Measurements from ENCODE around the gene SEC14L6.
A peak's percentile ranks its signal among the peaks of the same experiment; 100 is the strongest.
"Not testable (repeated sequence)": the region's sequence is repeated elsewhere in the genome, so short reads cannot be mapped to it uniquely, and the experiment has no call there.

The SEC14L6 gene

DNA sequence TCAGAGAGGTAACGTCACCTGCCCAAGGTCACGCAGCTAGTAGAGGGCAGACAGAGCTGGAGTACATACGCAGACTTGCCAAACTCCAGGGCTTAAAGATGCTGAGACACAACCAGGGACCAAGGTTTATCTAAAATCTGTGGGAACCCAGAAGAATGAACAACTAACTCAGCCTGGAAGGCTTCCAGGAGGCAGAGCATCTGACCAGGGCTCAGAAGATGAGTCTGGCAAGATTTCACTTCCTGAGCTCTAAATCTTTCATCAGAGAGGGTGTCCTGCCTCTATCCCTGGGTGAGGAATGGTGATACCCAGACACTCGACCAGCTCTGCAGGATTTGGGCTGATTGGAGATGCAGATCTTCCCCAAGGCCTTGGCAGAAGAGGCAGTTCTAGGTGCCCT lies 18.8 kb upstream of the SEC14L6 start:
- DNase-seq = no peak

DNA sequence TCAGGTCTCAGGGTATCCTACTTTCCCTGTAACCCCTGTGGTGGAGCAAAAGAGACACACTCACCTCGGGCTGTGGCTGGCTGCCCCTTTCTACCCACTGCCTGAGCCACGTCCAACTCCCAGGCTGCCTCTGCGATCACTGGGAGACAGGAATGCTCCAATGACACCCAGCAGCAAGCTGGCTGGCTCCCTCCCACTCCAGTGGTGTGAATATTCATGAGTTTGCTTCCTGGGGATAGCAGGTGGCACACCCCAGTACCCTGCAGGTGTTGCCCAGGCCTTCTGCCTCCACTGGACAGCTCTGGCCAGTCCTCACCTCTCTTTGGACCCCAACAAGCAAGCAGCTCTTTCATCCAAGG lies 18.2 kb upstream of the SEC14L6 start:
- no peak for DNase-seq

DNA sequence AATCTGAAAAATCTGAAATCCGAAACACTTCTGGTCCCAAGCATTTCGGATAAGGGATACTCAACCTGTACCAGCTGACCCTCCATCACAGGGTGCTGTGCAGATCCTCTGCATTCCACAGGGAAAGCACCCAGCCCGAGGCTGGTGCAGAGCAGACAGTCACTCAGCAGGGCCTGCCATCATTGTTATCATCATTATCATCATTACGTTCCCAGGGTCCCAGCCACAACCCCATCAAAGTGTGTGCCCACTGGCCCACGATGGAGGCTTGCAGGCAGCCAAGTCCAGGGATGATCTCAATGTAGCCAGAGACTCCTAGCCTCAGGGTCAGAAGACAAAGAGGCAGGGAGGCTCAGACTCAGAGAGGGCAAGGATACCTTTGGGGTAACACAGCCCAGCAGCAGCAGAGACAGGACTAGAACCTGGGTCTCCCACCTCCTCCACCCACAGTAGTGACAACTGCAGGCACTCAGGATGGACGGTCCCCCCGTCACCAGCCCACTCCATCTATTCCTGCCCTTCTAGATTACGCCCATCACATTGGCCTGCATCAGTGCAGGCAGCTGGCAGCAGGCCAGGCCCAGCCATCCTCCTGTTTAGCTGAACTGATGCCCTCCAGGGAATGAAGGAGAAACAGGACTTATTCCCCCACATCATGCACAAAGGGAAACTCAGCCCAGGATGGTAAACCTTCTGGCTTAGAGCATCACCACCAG lies 17.7 kb upstream of the SEC14L6 start:
- DNase-seq = no peak

- DNase-seq = no peak
Measured at GRCh38 chr22:30562366-30562765, 15.8 kb upstream of the SEC14L6 start.

DNA sequence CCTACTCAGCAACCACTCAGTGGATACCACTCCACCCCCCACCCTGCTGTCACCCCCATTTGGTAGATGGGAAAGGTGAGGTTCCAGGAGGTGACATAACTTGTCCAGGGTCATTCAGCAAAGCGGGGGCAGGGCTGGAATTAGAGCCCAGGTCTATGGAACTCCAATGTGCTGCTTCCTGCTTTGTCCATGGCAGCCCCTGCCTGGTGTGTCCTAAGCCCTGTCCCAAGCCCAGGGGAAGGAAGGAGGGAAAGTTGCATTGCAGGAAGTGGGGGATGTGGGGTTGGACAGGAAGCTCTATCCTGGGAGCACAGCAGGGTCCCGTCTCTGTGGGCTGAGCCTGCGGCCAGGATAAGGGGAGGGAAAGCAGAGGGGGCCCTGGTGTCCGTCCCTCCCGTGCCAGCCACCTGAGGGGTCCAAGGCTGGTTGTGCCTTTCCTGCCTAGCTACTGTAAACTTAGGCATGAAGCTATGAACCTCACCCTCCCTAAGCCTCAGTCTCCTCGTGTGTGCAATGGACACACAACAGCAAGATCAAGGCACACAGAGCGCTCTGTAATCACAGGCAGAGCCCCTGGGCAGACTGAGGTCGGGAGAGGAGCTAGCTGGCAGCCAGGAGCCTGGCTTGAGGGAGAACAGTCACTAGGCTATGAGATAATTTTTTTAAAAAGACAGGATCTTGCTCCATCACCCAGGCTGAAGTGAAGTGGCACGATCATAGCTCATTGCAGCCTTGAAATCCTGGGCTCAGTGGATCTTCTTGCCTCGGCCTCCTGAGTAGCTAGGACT lies 15.1 kb upstream of the SEC14L6 start:
- DNase-seq = no peak

DNA sequence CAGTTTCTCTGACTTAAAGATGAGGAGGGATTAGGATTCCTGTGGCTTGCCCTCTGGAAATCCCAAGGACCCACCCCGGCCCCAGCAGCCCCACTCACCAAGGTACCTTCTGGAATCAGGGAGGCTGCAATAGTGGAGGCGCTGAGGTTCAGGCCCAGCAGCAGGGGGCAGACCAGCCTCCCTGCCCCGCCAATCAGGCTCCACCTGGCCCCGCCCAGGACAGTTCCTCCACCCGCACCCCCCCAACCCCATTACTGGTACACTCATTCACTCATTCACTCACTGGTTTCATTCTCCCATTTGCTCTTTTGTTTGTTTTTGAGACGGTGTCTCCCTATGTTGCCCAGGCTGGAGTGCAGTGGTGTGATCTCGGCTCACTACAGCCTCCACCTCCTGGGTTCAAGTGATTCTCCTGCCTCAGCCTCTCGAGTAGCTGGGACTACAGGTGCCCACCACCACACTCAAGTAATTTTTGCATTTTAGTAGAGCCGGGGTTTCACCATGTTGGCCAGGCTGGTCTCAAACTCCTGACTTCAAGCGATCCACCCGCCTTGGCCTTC lies 14.2 kb upstream of the SEC14L6 start:
- DNase-seq = not testable (repeated sequence)

DNA sequence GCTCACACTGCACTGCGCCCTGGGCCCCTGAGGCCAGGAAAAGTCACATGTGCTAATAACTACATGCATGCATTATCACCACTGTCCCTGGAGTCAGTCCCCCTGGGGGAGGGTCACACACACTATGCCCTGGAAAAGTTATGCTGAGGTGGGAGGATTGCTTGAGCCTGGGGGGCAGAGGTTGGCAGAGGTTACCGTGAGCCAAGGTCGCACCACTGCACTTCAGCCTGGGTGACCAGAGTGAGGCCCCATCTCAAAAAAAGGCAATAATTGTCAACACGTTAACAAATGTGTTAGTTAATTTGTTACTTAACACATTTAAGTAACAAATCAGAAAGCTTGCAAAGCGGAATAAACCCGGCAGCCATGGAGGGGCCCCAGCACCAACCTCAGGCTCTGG lies 13.3 kb upstream of the SEC14L6 start:
- no peak for DNase-seq

GRCh38 chr22:30557243-30557642 lies 10.7 kb upstream of the SEC14L6 start:
- no peak for DNase-seq

GRCh38 chr22:30556388-30556787 lies 9.8 kb upstream of the SEC14L6 start:
- DNase-seq = peak; percentile 6

DNA sequence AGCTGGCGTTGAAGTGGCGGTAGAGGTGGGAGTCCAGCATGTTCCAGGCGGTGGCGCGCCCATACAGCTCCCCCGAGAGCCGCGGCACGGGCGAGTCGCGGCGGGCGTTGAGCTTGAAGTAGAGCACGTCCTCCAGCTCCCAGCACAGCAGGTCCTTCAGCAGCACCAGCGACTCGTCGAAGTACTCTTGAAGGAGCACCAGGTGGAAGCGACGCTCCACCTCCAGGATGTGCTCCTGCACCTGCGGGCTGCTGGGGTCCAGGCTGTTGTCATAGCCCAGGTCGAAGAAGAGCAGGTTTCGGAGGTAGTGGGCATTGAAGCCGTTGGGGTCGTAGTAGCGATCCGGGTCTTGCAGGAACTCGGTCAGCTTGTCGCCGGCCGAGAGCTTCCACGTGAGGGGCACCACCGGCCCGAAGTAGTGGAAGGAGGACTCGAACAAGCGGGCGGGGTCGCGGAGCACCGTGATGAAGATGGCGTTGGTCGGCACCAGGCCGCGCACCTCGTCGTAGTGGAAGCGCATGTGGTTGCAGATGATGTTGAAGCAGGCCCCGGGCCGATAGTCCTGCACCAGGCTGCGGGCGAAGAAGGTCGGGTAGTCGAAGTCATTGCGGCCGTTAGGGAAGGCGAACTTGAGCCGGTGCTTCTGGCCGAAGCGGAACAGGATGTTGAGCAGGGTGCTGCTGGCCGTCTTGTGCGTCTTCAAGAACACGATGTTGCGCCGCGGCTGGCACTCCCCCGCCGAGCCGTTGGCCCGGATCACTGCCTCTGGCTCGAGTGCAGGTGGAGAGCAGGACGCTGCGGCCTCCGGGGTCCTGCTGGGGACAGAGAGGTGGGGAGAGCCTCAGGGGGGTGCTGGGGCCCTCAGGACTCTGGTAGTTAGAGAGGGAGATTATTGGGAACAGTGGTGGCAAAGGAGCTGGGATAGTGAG lies 9.0 kb upstream of the SEC14L6 start:
- DNase-seq = peak; percentile 2

- no peak for DNase-seq
Measured at GRCh38 chr22:30553971-30554370, 7.4 kb upstream of the SEC14L6 start.

GRCh38 chr22:30552719-30553118 lies 6.2 kb upstream of the SEC14L6 start:
- DNase-seq = no peak

GRCh38 chr22:30551813-30552212 lies 5.3 kb upstream of the SEC14L6 start:
- not testable (repeated sequence) for DNase-seq

DNA sequence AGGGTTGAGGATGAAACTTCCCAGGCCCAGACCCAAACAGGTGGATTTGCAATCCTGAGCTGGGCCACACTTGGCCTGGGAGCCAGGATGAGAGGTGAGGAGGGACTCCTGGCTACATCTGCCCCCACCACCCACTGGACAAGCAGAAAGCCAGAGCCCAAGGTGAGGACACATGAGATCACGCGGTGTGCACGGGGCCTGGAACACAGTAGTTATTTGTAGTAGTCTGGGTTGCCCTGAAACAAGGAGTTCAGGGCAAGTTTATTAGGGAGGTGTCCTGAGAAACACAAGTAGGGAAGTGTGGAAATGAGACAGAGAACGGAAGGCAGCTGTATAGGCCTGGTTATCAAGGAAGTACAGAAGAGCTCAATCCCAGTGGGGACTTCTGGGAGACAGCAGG lies 647 bp upstream of the SEC14L6 start:
- DNase-seq = no peak

GRCh38 chr22:30542811-30543188 lies 3.7 kb downstream of the SEC14L6 start:
- DNase-seq = no peak

GRCh38 chr22:30541961-30542810 lies 4.4 kb downstream of the SEC14L6 start:
- DNase-seq = peak; percentile 28

DNA sequence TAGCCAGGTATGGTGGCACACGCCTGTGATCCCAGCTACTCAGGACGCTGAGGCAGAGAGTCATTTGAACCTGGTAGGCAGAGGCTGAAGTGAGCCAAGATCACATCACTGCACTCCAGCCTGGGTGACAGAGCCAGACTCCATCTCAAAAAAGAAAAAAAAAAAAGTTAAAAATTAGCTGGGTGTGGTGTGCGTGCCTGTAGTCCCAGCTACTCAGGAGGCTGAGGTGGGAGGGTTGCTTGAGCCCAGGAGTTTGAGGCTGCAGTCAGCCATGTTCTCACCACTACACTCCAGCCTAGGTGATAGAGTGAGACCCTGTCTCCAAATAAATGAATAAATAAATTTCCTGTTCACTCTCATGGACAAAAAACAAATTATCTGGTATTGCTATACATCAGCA lies 5.0 kb downstream of the SEC14L6 start:
- DNase-seq = not testable (repeated sequence)

GRCh38 chr22:30539368-30539767 lies 7.2 kb downstream of the SEC14L6 start:
- no peak for DNase-seq

GRCh38 chr22:30538280-30538679 lies 8.3 kb downstream of the SEC14L6 start:
- DNase-seq = no peak

GRCh38 chr22:30537083-30537731 lies 9.3 kb downstream of the SEC14L6 start:
- DNase-seq = no peak

GRCh38 chr22:30535182-30535581 lies 11.4 kb downstream of the SEC14L6 start:
- DNase-seq = no peak
